SK-N-SH (cell line): ENCODE data around the gene MAGI2. TPM values are rescaled to one million over a fixed set of nuclear protein-coding genes. Genes with fewer than 3 reads are reported as not detected.

ENCODE experiments used
- CTCF ChIA-PET: fragments of 300-600, 350-600 bp; formaldehyde crosslinking; extraction: SDS; loops from one replicate; lab custom pipeline; 2021; lab: Yijun Ruan, JAX
- POLR2A ChIA-PET: fragments of 350-600 bp; sonication (Branson Sonifier 250); formaldehyde crosslinking; extraction: SDS; loops from one replicate; lab custom pipeline; 2020; ENCODE audit warnings: antibody characterized with exemption, inconsistent platforms; lab: Yijun Ruan, JAX
- DNase-seq: peaks from one replicate; pipeline ENCODE4 v3.0.0; 2012
- H2AFZ ChIP-seq: fragments of 200-600 bp; sonication (generic); 2 replicates; pipeline ENCODE4 v1.8.1; 2016; ENCODE audit warnings: antibody characterized with exemption, mild to moderate bottlenecking, low read depth
- H3F3A ChIP-seq: fragments of 200-600 bp; sonication (generic); replicated peaks from 2 replicates; pipeline ENCODE3; 2016; ENCODE audit warnings: antibody characterized with exemption, mild to moderate bottlenecking; ENCODE audit not compliant: insufficient read depth
- H3K27ac ChIP-seq, 2 experiments: fragments of 200-500 bp in 1 of 2; fragments of 200-600 bp in 1 of 2; sonication (Bioruptor generic) in 1 of 2; sonication (generic), shearing (Covaris generic) in 1 of 2; 2 replicates each; pipeline versions ENCODE4 v1.5.1 to v1.6.1; 2014 to 2016; ENCODE audit warnings: low read depth in 2 of 2, inconsistent platforms in 1 of 2, low read length in 1 of 2, mild to moderate bottlenecking in 1 of 2, mixed read lengths in 1 of 2
- H3K27me3 ChIP-seq: fragments of 200-600 bp; sonication (generic), shearing (Covaris generic); 2 replicates; pipeline ENCODE4 v1.6.1; 2016; ENCODE audit warnings: mixed run types; ENCODE audit not compliant: insufficient read depth
- H3K36me3 ChIP-seq, 2 experiments: fragments of 200-500 bp in 1 of 2; fragments of 200-600 bp in 1 of 2; sonication (Bioruptor generic) in 1 of 2; sonication (generic) in 1 of 2; replicated peaks in 1 of 2; 2 replicates each; pipeline versions ENCODE3 to v1.5.1; 2014 to 2016; ENCODE audit warnings: low read length in 1 of 2, mild to moderate bottlenecking in 1 of 2; ENCODE audit not compliant: insufficient read depth in 2 of 2, control insufficient read depth in 1 of 2
- H3K4me1 ChIP-seq, 2 experiments: fragments of 200-500 bp in 1 of 2; fragments of 200-600 bp in 1 of 2; sonication (Bioruptor generic) in 1 of 2; sonication (generic), shearing (Covaris generic) in 1 of 2; 2 replicates each; pipeline versions ENCODE4 v1.5.1 to v1.6.1; 2014 to 2016; ENCODE audit warnings: low read depth in 1 of 2, low read length in 1 of 2, mixed run types in 1 of 2; ENCODE audit not compliant: insufficient read depth in 2 of 2, control insufficient read depth in 1 of 2
- H3K4me2 ChIP-seq: fragments of 200-600 bp; sonication (generic), shearing (Covaris generic); 2 replicates; pipeline ENCODE4 v1.6.1; 2017; ENCODE audit warnings: mixed run types
- H3K4me3 ChIP-seq, 2 experiments: fragments of 200-500 bp in 1 of 2; fragments of 200-600 bp in 1 of 2; sonication (Bioruptor generic) in 1 of 2; sonication (generic), shearing (Covaris generic) in 1 of 2; 2 replicates each; pipeline versions ENCODE4 v1.5.1 to v1.8.1; 2014 to 2016; ENCODE audit warnings: low read depth in 2 of 2, inconsistent platforms in 1 of 2, low read length in 1 of 2, mild to moderate bottlenecking in 1 of 2, mixed read lengths in 1 of 2, moderate library complexity in 1 of 2
- H3K79me2 ChIP-seq: fragments of 200-600 bp; sonication (generic); 2 replicates; pipeline ENCODE4 v1.8.1; 2017; ENCODE audit warnings: mild to moderate bottlenecking; ENCODE audit not compliant: insufficient read depth
- H3K9ac ChIP-seq: fragments of 200-600 bp; sonication (generic); 2 replicates; pipeline ENCODE4 v1.6.1; 2017; ENCODE audit warnings: mixed run types
- H3K9me2 ChIP-seq: fragments of 200-600 bp; sonication (generic); 2 replicates; pipeline ENCODE4 v1.6.1; 2017; ENCODE audit warnings: mixed run types
- H3K9me3 ChIP-seq: fragments of 200-600 bp; sonication (generic); 2 replicates; pipeline ENCODE4 v1.6.1; 2017; ENCODE audit warnings: mixed run types, mild to moderate bottlenecking, moderate library complexity
- H4K20me1 ChIP-seq: fragments of 200-600 bp; sonication (generic); 2 replicates; pipeline ENCODE4 v1.6.1; 2017; ENCODE audit warnings: mild to moderate bottlenecking, mixed run types; ENCODE audit not compliant: insufficient read depth
- CHD2 ChIP-seq: fragments of 150-350 bp; IDR thresholded peaks from 2 replicates; pipeline ENCODE4 v1.6.1; 2018; ENCODE audit warnings: low read length; ENCODE audit not compliant: partially characterized antibody
- EP300 ChIP-seq, 2 experiments: IDR thresholded peaks; 2 replicates each; pipeline versions ENCODE4 v1.4.0 to v1.6.1; 2012; ENCODE audit warnings: borderline replicate concordance in 1 of 2, low read depth in 1 of 2, low read length in 1 of 2
- EZH2phosphoT487 ChIP-seq: fragments of 200-600 bp; sonication (generic); IDR thresholded peaks from 2 replicates; pipeline ENCODE4 v1.6.1; 2017; ENCODE audit warnings: low read depth, mixed run types, mild to moderate bottlenecking, antibody characterized with exemption, moderate library complexity, borderline replicate concordance
- FOSL2 ChIP-seq: IDR thresholded peaks from 2 replicates; pipeline ENCODE4 v1.4.0; 2012; ENCODE audit warnings: low read depth, mild to moderate bottlenecking, moderate library complexity, borderline replicate concordance
- FOXM1 ChIP-seq: IDR thresholded peaks from 2 replicates; pipeline ENCODE4 v1.4.0; 2012; ENCODE audit warnings: low read depth, mild to moderate bottlenecking
- JUND ChIP-seq: IDR thresholded peaks from 2 replicates; pipeline ENCODE4 v1.4.0; 2012
- MXI1 ChIP-seq: IDR thresholded peaks from 2 replicates; pipeline ENCODE4 v1.6.1; 2012; ENCODE audit warnings: mild to moderate bottlenecking, low read depth, low read length, improper control_type of control experiment
- POLR2AphosphoS5 ChIP-seq: IDR thresholded peaks from 2 replicates; pipeline ENCODE4 v1.6.1; 2012; ENCODE audit warnings: low read depth, low read length
- RAD21 ChIP-seq: IDR thresholded peaks from 2 replicates; pipeline ENCODE4 v1.6.1; 2012; ENCODE audit warnings: mild to moderate bottlenecking, low read length
- SMC3 ChIP-seq: IDR thresholded peaks from 2 replicates; pipeline ENCODE4 v1.6.1; 2012; ENCODE audit warnings: low read depth, low read length, improper control_type of control experiment
- TAF1 ChIP-seq: IDR thresholded peaks from 2 replicates; pipeline ENCODE4 v1.6.1; 2012; ENCODE audit warnings: low read depth, mild to moderate bottlenecking, low read length, moderate library complexity, borderline replicate concordance
- USF1 ChIP-seq: IDR thresholded peaks from 2 replicates; pipeline ENCODE4 v1.4.0; 2012; ENCODE audit warnings: low read depth, borderline replicate concordance
- YY1 ChIP-seq: IDR thresholded peaks from 2 replicates; pipeline ENCODE4 v1.4.0; 2012; ENCODE audit warnings: low read depth, mild to moderate bottlenecking
- WGBS: methylation state at CpG from one replicate; pipeline ENCODE4 v1.1.6; 2017; ENCODE audit warnings: low lambda C conversion rate; 5-methylcytosine and 5-hydroxymethylcytosine counted together
- polyA plus RNA-seq, 3 experiments: library from polyadenylated mRNA; depleted of rRNA; stranded (reverse); fragments of >200 nt; gene quantifications; 2 replicates each; pipeline ENCODE4 v1.2.3, GENCODE V29; 2012
- TF ChIP-seq, protein P1 (sequence below): fragments of 200-600 bp; sonication (generic); IDR thresholded peaks from 2 replicates; pipeline ENCODE4 v1.6.1; 2017; ENCODE audit warnings: antibody characterized with exemption, mild to moderate bottlenecking, moderate library complexity

MAGI2 gene
- polyA plus RNA-seq, 1 of the 3 experiments (the other 2 are of a cell fraction) = 1.1 TPM

DNA sequence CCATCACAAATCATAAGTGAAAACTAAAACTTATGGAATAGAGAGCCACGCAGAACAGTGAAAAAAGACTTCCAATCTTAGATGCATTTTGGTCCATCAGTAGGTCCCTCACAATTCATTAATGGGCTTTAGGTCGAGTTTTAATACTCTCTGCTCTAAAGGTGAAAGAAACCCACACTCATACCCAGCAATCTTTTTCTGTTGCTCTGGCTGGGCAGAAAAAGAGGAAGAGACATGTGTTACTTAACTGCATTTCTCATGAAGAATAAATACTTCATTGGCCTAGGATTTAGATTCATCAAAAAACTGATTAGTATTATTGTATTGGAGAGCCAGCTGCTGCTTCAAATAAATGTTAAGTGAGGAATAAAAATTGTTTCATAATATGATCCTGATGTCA lies 1009.2 kb downstream of the MAGI2 start:
- H3K4me2 ChIP-seq = no peak overlapping the region
- POLR2A ChIA-PET = no interaction called here
- no peak overlapping the region for H3K4me3 ChIP-seq
- no peaks in the 10 kb centered on the region for H3K27me3 ChIP-seq
- DNase-seq = no peak
- no peaks in the 10 kb centered on the region for H3K9me3 ChIP-seq
- CTCF ChIA-PET = no interaction called here
- peaks cover 0 to 3% of the 10 kb centered on the region in 2 experiments; a peak in 2 of 4 replicates for H3K4me1 ChIP-seq
- H2AFZ ChIP-seq = no peak overlapping the region
- H3K79me2 ChIP-seq = no peaks in the 10 kb centered on the region
- H3K27ac ChIP-seq = no peak overlapping the region
- H4K20me1 ChIP-seq = no peaks in the 10 kb centered on the region
- H3K9me2 ChIP-seq = no peaks in the 10 kb centered on the region
- H3F3A ChIP-seq = no peaks in the 10 kb centered on the region
- H3K9ac ChIP-seq = no peak overlapping the region
- no peaks in the 10 kb centered on the region for H3K36me3 ChIP-seq
- TF ChIP-seq EP300 (IDR thresholded peaks at IDR 0.05; ENCODE audit: borderline replicate concordance in 1 of 2, low read depth in 1 of 2, low read length in 1 of 2) (no peak), SMC3 (no peak), MXI1 (no peak), RAD21 (no peak), TAF1 (no peak), FOSL2 (no peak), FOXM1 (no peak), JUND (no peak), YY1 (no peak)
- 58% methylated on average over 2 of the region's 2 CpGs for WGBS

DNA sequence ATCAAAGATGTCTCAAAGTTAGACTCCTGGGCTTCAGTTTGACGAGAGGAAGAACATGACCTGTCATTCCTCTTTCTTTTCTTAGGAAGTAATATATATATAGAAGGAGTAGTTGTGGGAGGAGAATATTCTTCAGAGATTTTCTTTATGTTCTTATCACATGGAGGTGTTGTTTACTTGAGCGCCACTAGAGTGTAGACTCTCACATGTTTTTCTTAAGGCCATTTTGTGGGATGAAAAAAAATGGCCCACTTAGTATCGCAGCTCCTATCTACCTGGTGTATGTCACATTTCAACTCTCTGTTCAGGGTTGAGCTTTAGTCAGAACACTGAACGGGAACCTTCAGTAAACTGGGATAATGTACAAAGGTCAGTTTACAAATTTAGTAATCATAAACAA lies 1009.7 kb downstream of the MAGI2 start:
- H3K79me2 ChIP-seq = no peaks in the 10 kb centered on the region
- no peaks in the 10 kb centered on the region for H4K20me1 ChIP-seq
- no peaks in the 10 kb centered on the region for H3K9me3 ChIP-seq
- no peak overlapping the region for H2AFZ ChIP-seq
- no peak overlapping the region for H3K4me2 ChIP-seq
- no peak for DNase-seq
- no peak for TF ChIP-seq USF1
- TF ChIP-seq RAD21 = peak; percentile 17; the same call in 1 of the 2 replicates
- H3K9me2 ChIP-seq = no peaks in the 10 kb centered on the region
- H3K27me3 ChIP-seq = no peaks in the 10 kb centered on the region
- no peaks in the 10 kb centered on the region for H3F3A ChIP-seq
- peaks cover 0 to under 1% of the 10 kb centered on the region in 2 experiments; a peak in 2 of 4 replicates for H3K4me1 ChIP-seq
- no peak overlapping the region for H3K4me3 ChIP-seq
- POLR2A ChIA-PET = no interaction called here
- CTCF ChIA-PET = no interaction called here
- no peak overlapping the region for H3K9ac ChIP-seq
- H3K36me3 ChIP-seq = no peaks in the 10 kb centered on the region
- H3K27ac ChIP-seq = no peak overlapping the region
- 66% methylated on average over 4 of the region's 4 CpGs for WGBS

DNA sequence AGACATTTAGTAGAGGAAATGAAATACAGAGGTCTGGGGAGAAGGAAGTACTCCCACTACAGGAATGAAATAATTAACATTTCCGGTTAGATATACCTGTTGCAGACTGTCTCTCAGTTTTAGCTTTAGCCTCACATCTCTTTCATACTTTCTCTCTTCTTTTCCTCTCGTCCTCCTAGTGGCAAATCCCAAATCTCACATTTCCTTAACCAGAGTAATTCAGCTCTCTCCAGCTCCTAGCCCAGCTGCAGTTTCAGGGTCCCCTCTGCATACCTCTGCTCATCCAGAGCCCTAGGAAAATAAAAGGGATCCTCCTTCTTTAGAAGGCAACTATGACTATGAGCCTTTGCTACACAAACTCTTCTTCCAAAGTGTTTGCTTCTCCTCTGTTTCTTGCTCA lies 1011.7 kb downstream of the MAGI2 start:
- TF ChIP-seq POLR2AphosphoS5 (no peak), CHD2 (no peak), EZH2phosphoT487 (no peak)
- TF ChIP-seq, protein P1, sequence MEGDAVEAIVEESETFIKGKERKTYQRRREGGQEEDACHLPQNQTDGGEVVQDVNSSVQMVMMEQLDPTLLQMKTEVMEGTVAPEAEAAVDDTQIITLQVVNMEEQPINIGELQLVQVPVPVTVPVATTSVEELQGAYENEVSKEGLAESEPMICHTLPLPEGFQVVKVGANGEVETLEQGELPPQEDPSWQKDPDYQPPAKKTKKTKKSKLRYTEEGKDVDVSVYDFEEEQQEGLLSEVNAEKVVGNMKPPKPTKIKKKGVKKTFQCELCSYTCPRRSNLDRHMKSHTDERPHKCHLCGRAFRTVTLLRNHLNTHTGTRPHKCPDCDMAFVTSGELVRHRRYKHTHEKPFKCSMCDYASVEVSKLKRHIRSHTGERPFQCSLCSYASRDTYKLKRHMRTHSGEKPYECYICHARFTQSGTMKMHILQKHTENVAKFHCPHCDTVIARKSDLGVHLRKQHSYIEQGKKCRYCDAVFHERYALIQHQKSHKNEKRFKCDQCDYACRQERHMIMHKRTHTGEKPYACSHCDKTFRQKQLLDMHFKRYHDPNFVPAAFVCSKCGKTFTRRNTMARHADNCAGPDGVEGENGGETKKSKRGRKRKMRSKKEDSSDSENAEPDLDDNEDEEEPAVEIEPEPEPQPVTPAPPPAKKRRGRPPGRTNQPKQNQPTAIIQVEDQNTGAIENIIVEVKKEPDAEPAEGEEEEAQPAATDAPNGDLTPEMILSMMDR = peak; percentile 14; the same call in 1 of the 2 replicates
- Histone ChIP-seq H3K27ac (no peak overlapping the region), H3K9me3 (no peaks in the 10 kb centered on the region), H3K36me3 (no peaks in the 10 kb centered on the region), H3F3A (no peaks in the 10 kb centered on the region), H3K9me2 (no peaks in the 10 kb centered on the region), H3K4me2 (no peak overlapping the region), H2AFZ (no peak overlapping the region), H3K27me3 (no peaks in the 10 kb centered on the region), H3K9ac (no peak overlapping the region), H3K4me1 (no peaks in the 10 kb centered on the region; a peak in 2 of 4 replicates), H4K20me1 (no peaks in the 10 kb centered on the region), H3K79me2 (no peaks in the 10 kb centered on the region), H3K4me3 (no peak overlapping the region)
- DNase-seq = no peak
- WGBS = 72% methylated on average over 2 of the region's 2 CpGs
- ChIA-PET POLR2A (no interaction called here), CTCF (interaction anchor here (1.2 to 1.5 kb wide), 2 partner anchors 8 to 21 kb away, joined by 4 to 6 read pairs; no protein-coding TSS in a partner anchor)
